Stimulated activated CD4-positive, alpha-beta T cell treated with anti-CD3 and anti-CD28 coated beads, Interleukin-1b, Interleukin-23, amount 100 ng/mL, for 1 hour (primary cell): Measurements from ENCODE around the gene ING1.
"Not testable (repeated sequence)": the region's sequence is repeated elsewhere in the genome, so short reads cannot be mapped to it uniquely, and the experiment has no call there.

Source experiments
- DNase-seq, 2 donors: peaks; one replicate each; pipeline ENCODE4 v3.0.0-alpha.2; 2020; ENCODE audit warnings: low read depth in 2 of 2

Gene ING1, protein sequence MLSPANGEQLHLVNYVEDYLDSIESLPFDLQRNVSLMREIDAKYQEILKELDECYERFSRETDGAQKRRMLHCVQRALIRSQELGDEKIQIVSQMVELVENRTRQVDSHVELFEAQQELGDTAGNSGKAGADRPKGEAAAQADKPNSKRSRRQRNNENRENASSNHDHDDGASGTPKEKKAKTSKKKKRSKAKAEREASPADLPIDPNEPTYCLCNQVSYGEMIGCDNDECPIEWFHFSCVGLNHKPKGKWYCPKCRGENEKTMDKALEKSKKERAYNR

GRCh38 chr13:110713642-110713952 lies at the start of gene ING1:
Gene ING1 (plus strand): TSS chr13:110713700. CDS start chr13:110714150, 450 bp downstream.
- no peak for DNase-seq

- no peak for DNase-seq
These were observed 49.5 kb upstream of the ING1 start for GRCh38 chr13:110664041-110664440.

GRCh38 chr13:110664673-110665072 lies 48.8 kb upstream of the ING1 start:
- no peak for DNase-seq

GRCh38 chr13:110665491-110666254 lies 47.8 kb upstream of the ING1 start:
- no peak for DNase-seq

- DNase-seq = no peak
These were observed 47.3 kb upstream of the ING1 start for GRCh38 chr13:110666255-110666533.

DNA sequence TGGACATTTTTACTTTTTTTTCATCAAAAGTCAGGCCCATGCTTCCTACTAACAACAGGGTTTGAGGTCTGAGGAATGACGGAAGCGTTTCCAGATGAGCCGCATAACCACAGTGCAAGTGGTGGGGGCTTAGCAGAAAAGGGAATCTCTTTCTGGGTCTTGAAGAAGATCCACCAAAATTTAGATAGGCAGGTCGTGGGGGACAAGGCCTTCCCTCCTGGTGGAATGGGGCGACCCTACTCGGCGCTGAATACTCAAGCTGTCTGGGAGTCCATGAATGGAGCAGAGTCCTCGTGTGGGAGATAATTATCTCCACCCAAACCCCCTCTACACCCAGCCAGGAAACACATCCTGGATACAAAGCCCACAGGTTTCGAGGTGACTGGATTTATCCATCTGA lies 44.5 kb upstream of the ING1 start:
- DNase-seq = no peak

DNA sequence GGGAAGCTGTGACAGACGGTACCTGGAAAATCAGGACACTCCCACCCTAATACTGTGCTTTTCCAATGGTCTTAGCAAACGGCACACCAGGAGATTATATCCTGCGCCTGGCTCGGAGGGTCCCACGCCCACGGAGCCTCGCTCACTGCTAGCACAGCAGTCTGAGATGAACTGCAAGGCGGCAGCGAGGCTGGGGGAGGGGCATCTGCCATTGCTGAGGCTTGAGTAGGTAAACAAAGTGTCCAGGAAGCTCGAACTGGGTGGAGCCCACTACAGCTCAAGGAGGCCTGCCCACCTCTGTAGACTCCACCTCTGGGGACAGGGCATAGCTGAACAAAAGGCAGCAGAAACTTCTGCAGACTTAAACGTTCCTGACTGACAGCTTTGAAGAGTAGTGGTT lies 43.7 kb upstream of the ING1 start:
- DNase-seq = not testable (repeated sequence)

DNA sequence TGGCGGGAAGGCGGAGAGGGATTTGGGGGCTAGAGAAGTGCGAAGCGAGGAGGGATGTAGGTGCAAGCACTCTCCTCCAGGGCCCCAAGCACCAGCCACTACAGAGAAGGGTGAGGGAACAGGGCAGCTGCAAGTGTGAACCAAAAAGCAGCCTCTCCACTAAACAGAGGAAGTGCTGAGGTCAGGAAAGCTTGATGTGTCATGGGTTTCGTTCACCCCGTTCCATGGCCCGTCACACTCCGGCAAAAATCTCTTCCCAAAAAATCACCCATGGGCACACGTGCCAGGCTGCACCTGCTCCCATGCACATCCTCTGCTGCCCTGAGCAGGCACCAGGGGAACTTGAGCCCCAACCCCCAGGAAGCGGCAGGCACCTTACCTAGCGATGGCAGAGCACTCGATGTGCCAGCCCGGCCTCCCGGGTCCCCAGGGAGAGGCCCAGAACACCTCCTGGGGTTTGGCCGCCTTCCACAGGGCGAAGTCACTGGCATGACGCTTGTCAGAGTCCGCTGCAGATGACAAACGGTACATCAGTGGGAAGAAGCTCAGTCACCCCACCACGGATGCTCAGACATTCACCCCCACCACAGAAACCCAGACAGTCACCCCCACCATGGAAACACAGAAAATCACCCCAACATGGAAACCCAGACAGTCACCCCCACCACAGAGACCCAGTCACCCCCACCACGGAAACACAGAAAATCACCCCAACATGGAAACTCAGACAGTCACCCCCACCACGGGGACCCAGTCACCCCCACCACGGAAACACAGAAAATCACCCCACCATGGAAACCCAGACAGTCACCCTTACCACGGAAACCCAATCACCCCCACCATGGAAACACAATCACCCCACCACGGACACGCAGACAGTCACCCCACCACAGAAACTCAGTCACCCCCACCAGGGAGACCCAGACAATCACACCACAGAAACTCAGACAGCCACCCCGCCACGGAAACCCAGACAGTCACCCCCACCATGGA lies 36.6 kb upstream of the ING1 start:
- DNase-seq = no peak

DNA sequence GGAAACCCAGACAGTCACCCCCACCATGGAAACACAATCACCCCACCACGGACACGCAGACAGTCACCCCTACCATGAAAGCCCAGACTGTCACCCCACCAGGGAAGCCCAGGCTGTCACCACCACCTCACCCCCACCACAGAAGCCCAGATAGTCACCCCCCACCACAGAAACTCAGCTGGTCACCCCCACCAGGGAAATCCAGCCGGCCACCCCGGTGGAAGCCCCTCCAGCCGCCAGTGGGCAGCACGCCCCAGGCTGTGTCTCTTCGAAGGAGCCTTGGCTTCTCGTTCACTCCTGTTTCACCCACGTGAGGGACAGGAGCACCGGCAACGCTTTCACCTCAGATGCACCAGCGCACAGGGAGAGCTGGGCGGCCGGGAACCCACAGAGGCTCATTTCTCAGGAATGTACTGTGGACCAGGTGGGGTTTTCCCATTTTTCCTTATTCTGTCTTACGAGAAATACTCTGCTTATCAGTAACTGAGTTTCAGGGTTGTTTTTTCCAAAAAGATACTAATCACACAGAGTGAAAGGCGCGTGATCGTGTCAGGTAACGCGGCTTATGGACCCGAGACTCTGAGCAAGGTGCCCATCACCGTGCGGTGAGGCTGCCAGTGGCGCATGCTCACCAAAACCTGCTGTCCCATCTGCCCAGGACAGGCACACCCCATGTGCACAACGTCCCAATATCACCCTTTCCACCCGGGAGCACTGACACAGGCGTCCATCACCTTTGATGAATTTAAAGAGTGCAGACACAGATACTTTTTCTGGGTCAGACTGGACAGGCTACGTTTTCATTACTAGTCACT lies 35.6 kb upstream of the ING1 start:
- no peak for DNase-seq

- DNase-seq = no peak
These were observed 32.6 kb upstream of the ING1 start for GRCh38 chr13:110680852-110681251.

DNA sequence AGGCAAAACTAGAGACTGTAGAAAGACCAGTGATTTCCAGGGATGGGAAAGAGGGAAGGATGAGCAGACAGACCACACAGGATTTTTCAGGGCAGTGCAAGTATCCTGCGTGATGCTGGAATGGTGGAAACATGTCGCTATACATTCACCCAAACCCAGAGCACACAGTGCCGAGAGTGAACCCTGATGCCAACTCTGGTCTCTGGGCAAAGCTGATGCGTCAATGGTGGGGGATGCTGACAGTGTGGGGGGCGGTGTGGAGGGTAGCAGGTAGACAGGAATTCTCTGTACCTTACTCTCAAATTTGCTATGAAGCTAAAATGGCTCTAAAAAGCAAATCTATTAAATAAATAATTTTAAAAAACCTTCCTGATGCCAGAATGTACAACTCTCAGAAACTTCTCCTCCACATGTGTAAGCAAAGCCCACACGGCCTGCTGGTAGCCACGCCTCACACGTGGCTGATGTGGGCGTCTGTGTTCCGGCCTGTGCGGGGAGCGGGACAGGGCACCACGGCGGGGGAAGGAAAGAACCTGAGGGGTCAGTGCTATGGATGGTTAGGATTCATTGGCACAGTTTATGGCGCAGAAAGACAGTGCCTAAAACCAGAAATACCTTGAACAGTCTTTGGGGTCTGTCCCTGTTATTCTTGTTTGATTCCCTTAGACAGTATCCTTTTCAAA lies 31.5 kb upstream of the ING1 start:
- DNase-seq = no peak

DNA sequence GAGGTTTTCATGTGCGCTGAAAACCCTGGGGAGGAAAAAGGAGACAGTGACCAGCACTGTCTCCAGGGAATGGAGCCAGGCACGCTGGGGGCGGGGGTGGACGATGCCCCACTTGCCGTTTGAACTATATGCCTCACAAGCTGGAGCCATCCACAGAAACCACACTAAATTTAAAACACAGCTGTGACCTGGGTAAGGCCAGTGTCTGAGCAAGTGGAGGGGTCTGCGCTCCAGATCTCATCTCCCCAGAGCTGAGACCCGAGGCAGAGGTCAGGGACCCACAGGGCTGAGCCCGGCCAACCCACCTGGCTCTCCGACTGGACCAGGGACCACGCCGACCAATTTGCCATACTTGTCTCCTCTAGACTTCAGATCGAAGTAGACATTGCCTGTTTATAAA lies 30.8 kb upstream of the ING1 start:
- no peak for DNase-seq

GRCh38 chr13:110683203-110683883 lies 30.2 kb upstream of the ING1 start:
- no peak for DNase-seq

GRCh38 chr13:110683921-110684320 lies 29.6 kb upstream of the ING1 start:
- DNase-seq = no peak

- DNase-seq = no peak
These were observed 29.0 kb upstream of the ING1 start for GRCh38 chr13:110684388-110685056.

GRCh38 chr13:110685305-110686020 lies 28.0 kb upstream of the ING1 start:
- no peak for DNase-seq

DNA sequence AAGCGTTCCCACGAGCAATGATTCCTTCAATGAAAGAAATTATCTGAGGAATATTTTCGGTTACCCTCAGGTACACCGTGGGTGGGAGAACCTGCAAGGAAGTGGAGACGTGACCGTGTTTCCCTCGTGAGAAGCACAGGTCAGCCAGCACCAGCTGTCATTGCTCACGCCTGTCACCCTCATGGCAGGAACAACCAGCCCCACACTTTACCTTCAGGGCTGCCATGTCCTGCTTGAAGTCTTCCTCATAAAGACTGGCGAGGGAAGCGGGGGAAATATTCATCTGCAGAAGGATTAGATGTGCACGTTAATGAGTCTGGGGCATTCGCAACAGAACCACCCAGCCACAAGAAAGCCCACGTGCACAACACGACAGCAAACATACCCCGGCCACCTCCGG lies 25.8 kb upstream of the ING1 start:
- no peak for DNase-seq

- no peak for DNase-seq
These were observed 24.5 kb upstream of the ING1 start for GRCh38 chr13:110689041-110689440.

GRCh38 chr13:110689711-110690110 lies 23.8 kb upstream of the ING1 start:
- no peak for DNase-seq
